ENCODE results near the gene VSIG10L.

DNA sequence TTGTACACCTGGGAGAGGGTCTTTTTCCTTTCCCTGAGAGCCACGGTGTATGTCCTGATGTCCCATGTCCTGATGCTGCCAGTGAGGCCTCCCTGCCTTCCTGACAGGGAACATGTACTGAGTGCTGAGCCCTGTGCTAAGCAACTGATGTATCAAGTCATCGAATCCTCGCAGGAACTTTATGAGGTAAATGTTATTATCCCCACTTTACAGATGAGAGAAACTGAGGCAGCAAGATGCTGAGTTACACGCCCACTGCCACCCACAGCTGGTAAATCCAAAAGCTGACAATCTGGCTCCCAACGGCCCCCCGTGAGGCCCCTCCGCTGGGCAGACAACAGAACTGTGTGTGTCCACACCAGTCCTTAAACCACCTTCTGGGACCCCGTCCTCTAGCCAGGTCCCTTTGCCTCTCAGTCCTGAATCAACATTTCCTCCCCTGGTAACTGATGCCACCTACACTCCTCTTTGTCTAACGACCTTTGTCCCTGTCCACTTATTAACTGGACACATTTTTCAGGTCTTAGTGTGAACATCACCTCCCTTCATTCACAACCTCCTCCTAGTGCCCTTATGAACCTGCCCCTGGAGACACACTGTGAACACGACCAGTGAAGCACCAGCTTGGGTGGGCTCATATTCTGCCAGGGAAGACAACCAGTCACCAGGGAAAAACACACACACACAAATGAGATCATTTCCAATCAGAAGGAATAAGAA is 5.4 kb upstream of the VSIG10L start:
- TF ChIP-seq MAX (IDR thresholded peaks at IDR 0.05) (no peak), EZH2 (IDR thresholded peaks at IDR 0.05) (no peak), POLR2A (IDR thresholded peaks at IDR 0.05; ENCODE audit: borderline replicate concordance, extremely low read depth, insufficient read depth, insufficient read length) (no peak), REST (IDR thresholded peaks at IDR 0.05; ENCODE audit: low read depth) (no peak)
- TF ChIP-seq, protein P1, sequence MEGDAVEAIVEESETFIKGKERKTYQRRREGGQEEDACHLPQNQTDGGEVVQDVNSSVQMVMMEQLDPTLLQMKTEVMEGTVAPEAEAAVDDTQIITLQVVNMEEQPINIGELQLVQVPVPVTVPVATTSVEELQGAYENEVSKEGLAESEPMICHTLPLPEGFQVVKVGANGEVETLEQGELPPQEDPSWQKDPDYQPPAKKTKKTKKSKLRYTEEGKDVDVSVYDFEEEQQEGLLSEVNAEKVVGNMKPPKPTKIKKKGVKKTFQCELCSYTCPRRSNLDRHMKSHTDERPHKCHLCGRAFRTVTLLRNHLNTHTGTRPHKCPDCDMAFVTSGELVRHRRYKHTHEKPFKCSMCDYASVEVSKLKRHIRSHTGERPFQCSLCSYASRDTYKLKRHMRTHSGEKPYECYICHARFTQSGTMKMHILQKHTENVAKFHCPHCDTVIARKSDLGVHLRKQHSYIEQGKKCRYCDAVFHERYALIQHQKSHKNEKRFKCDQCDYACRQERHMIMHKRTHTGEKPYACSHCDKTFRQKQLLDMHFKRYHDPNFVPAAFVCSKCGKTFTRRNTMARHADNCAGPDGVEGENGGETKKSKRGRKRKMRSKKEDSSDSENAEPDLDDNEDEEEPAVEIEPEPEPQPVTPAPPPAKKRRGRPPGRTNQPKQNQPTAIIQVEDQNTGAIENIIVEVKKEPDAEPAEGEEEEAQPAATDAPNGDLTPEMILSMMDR (IDR thresholded peaks at IDR 0.05 in 2 of 3, conservative IDR thresholded peaks at IDR 0.05 in 1 of 3; ENCODE audit: borderline replicate concordance in 1 of 3, insufficient read depth in 1 of 3, low read depth in 2 of 3, low read length in 2 of 3) = no peak

Data from HCT116 (cell line).